ENCODE data around the gene AEN.

- no peak for TF ChIP-seq CTCF (IDR thresholded peaks at IDR 0.05)
- TF ChIP-seq POLR2A (IDR thresholded peaks at IDR 0.05), result no peak
Observed at GRCh38 chr15:88654430-88655102, 33.4 kb downstream of the AEN start.

Measured in right lobe of liver (tissue), 4 donors.